ENCODE results near the gene SLC15A1. TPM values are rescaled to one million over a fixed set of nuclear protein-coding genes. Genes with fewer than 3 reads are reported as not detected.
"Not testable (repeated sequence)": the region's sequence is repeated elsewhere in the genome, so short reads cannot be mapped to it uniquely, and the experiment has no call there.

Gene SLC15A1
- total and polyA plus RNA-seq, 3 experiments from 2014 or later: not detected

DNA sequence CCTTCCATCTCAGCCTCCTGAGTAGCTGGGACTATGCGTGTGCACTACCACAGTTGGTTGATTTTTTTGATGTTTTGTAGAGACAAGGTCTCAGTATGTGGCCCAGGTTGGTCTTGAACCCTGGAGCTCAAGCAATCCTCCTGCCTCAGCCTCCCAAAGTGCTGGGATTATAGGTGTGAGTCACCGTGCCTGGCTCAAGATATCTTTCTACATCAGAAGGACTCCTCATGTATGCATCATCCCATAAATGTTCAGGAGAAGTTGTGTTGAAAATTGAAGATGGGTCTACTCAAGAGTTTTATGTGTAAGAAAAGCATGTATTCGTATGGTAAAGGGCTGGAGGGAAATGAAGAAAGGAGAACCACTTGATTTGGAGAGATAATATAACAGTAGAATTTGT, 103.8 kb downstream of the SLC15A1 start:
- CTCF ChIA-PET: interaction anchor here (1.0 to 3.6 kb wide), 2 partner anchors 17 to 203 kb away, joined by 3 to 11 read pairs; no protein-coding TSS in a partner anchor
- no peak for DNase-seq
- Mint-ChIP-seq H3K4me3 (no peak overlapping the region), H3K36me3 (no peaks in the 10 kb centered on the region), H3K4me1 (peaks cover 2 to 6% (median 5%) of the 10 kb centered on the region in 3 donors), H3K27me3 (peaks cover 7 to 13% of the 10 kb centered on the region in 2 donors), H3K9me3 (no peaks in the 10 kb centered on the region), H3K27ac (no peak overlapping the region)
- H3K27ac ChIP-seq (ENCODE audit: low read depth, low read length): no peak overlapping the region
- H3K4me1 ChIP-seq (ENCODE audit: insufficient read depth, low read length): no peaks in the 10 kb centered on the region
- H3K36me3 ChIP-seq (ENCODE audit: insufficient read depth, low read length): no peaks in the 10 kb centered on the region
- H3K27me3 ChIP-seq (ENCODE audit: insufficient read depth, low read length, poor library complexity, severe bottlenecking): no peaks in the 10 kb centered on the region
- H3K4me3 ChIP-seq (ENCODE audit: low read length): no peak overlapping the region
- H3K9me3 ChIP-seq (ENCODE audit: low read length): no peaks in the 10 kb centered on the region
- POLR2A ChIA-PET: no interaction called here

DNA sequence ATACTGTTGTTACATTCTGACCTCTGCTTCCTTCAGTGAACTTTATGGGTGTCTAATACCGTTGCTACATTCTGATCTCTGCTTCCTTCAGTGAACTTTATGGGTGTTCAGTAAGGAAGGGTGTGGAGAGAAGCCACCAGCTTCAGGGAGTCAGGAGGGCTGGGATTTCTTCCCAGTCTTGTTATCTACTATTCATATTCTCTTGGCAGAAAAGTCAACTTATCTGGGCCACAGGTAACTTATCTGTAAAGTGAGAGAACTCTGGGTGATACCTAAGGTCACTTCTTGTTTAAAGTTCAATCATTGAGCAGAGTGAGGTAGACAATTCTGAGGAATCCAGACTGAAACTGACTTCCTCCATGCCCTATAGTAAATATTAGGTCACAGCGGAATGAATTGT, 104.3 kb downstream of the SLC15A1 start:
- ChIA-PET CTCF (interaction anchor here (3.6 kb wide), 1 partner anchor 203 kb away, joined by 11 read pairs; no protein-coding TSS in a partner anchor), POLR2A (no interaction called here)
- Mint-ChIP-seq H3K27ac (no peak overlapping the region), H3K4me1 (peaks cover 0 to 3% (median under 1%) of the 10 kb centered on the region in 3 donors), H3K36me3 (no peaks in the 10 kb centered on the region), H3K27me3 (peaks cover 7 to 18% of the 10 kb centered on the region in 2 donors), H3K4me3 (no peak overlapping the region), H3K9me3 (no peaks in the 10 kb centered on the region)
- Histone ChIP-seq H3K4me1 (ENCODE audit: insufficient read depth, low read length) (no peaks in the 10 kb centered on the region), H3K27ac (ENCODE audit: low read depth, low read length) (no peak overlapping the region), H3K9me3 (ENCODE audit: low read length) (no peaks in the 10 kb centered on the region), H3K36me3 (ENCODE audit: insufficient read depth, low read length) (no peaks in the 10 kb centered on the region), H3K27me3 (ENCODE audit: insufficient read depth, low read length, poor library complexity, severe bottlenecking) (no peaks in the 10 kb centered on the region), H3K4me3 (ENCODE audit: low read length) (no peak overlapping the region)
- no peak for DNase-seq

DNA sequence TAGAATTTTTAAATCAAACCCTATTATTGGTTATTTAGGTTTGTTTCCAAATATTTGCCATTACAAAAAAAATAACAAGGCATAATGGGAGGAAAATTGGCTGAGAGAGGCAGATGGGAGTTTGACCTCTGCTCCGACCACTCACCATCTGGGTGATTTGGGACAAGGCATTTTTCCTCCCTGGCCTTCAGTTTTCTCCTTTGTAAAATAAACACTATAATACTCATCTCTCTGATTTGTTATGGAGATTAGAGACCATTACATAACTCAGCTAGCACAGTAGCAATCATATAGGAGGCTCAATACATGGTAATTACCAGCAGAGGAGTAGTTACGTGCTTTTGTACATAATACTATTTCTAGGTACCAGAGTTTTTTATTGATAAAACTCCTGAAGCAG, 105.4 kb downstream of the SLC15A1 start:
- CTCF ChIA-PET: interaction anchor here (3.6 kb wide), 1 partner anchor 202 kb away, joined by 11 read pairs; no protein-coding TSS in a partner anchor
- Histone ChIP-seq H3K36me3 (ENCODE audit: insufficient read depth, low read length) (no peaks in the 10 kb centered on the region), H3K4me1 (ENCODE audit: insufficient read depth, low read length) (no peaks in the 10 kb centered on the region), H3K4me3 (ENCODE audit: low read length) (no peak overlapping the region), H3K27me3 (ENCODE audit: insufficient read depth, low read length, poor library complexity, severe bottlenecking) (no peaks in the 10 kb centered on the region), H3K27ac (ENCODE audit: low read depth, low read length) (no peak overlapping the region), H3K9me3 (ENCODE audit: low read length) (no peaks in the 10 kb centered on the region)
- Mint-ChIP-seq H3K4me1 (no peaks in the 10 kb centered on the region), H3K9me3 (no peaks in the 10 kb centered on the region), H3K4me3 (no peak overlapping the region), H3K27me3 (peaks cover 7 to 18% of the 10 kb centered on the region in 2 donors), H3K36me3 (no peaks in the 10 kb centered on the region), H3K27ac (no peak overlapping the region)
- POLR2A ChIA-PET: no interaction called here
- DNase-seq: no peak

DNA sequence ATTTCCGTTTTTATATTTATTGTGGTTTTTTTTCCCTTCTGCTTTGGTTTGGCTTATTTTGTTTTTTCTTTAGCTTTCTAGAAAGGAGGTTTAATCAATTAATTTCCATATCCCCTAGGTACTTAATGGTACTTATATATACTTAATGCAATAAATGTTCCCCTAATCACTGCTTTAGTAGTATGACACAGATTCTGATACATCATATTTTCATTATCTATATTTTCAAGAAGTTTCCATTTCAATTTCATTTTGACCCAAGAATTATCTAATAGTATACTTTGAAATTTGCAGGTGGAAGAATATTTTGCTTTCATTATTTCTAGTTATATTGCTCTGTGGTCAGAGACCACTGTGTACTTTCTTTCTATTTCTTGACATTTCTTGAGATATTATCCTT, 109.0 kb downstream of the SLC15A1 start:
- H3K4me3 ChIP-seq (ENCODE audit: low read length): no peak overlapping the region
- no peak overlapping the region for H3K27ac ChIP-seq (ENCODE audit: low read depth, low read length)
- Mint-ChIP-seq H3K36me3 (no peaks in the 10 kb centered on the region), H3K4me3 (no peak overlapping the region), H3K9me3 (no peaks in the 10 kb centered on the region), H3K27ac (no peak overlapping the region), H3K4me1 (no peaks in the 10 kb centered on the region), H3K27me3 (peaks cover 10 to 29% of the 10 kb centered on the region in 2 donors)
- ChIA-PET POLR2A (no interaction called here), CTCF (interaction anchor here (1.0 to 1.5 kb wide), 2 partner anchors 10 to 198 kb away, joined by 3 read pairs; no protein-coding TSS in a partner anchor)
- H3K9me3 ChIP-seq (ENCODE audit: low read length): no peaks in the 10 kb centered on the region
- no peak for DNase-seq
- H3K27me3 ChIP-seq (ENCODE audit: insufficient read depth, low read length, poor library complexity, severe bottlenecking): no peaks in the 10 kb centered on the region
- no peaks in the 10 kb centered on the region for H3K36me3 ChIP-seq (ENCODE audit: insufficient read depth, low read length)
- H3K4me1 ChIP-seq (ENCODE audit: insufficient read depth, low read length): no peaks in the 10 kb centered on the region

DNA sequence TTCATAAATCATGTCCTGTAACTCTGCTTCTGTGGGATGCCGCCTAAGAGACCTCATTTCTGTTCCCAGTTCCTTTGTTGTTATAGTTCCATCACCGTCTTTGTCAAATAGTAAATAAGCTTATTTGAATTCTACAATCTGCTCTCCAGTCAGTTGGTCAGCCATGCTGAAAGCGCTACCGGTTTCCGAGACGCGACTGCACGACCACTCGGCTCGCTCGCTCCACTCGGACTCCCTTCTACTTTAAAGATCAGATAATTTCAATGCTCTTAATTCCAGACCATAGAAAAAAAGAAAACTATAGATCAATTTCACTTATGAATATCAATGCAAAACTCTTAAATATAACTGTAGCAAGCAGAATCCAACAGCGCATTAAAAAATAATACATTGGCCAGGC, 111.4 kb downstream of the SLC15A1 start:
- H3K4me3 Mint-ChIP-seq: no peak overlapping the region
- Histone ChIP-seq H3K4me3 (ENCODE audit: low read length) (no peak overlapping the region), H3K9me3 (ENCODE audit: low read length) (no peaks in the 10 kb centered on the region), H3K27me3 (ENCODE audit: insufficient read depth, low read length, poor library complexity, severe bottlenecking) (no peaks in the 10 kb centered on the region), H3K4me1 (ENCODE audit: insufficient read depth, low read length) (no peaks in the 10 kb centered on the region), H3K27ac (ENCODE audit: low read depth, low read length) (no peak overlapping the region), H3K36me3 (ENCODE audit: insufficient read depth, low read length) (no peaks in the 10 kb centered on the region)
- H3K4me1 Mint-ChIP-seq: no peaks in the 10 kb centered on the region
- no peaks in the 10 kb centered on the region for H3K36me3 Mint-ChIP-seq
- DNase-seq: no peak
- POLR2A ChIA-PET: no interaction called here
- H3K27ac Mint-ChIP-seq: no peak overlapping the region
- peaks cover 11 to 26% of the 10 kb centered on the region in 2 donors for H3K27me3 Mint-ChIP-seq
- CTCF ChIA-PET: no interaction called here
- H3K9me3 Mint-ChIP-seq: no peaks in the 10 kb centered on the region

DNA sequence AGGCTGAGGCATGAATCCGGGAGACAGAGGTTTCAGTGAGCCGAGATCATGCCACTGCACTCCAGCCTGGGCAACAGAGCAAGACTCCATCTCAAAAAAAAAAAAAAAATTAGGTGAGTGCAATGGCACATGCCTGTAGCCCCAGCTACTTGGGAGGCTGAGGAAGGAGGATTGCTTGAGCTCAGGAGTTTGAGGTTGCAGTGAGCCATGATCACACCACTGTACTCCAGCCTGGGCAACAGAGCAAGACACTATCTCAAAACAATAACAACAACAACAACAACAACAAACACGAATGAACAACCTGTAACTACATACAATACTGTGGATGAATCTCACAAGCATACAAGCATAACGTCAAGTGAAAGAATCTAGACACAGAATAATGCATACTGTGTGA, 112.7 kb downstream of the SLC15A1 start:
- H3K36me3 Mint-ChIP-seq; H3K4me1 ChIP-seq (ENCODE audit: insufficient read depth, low read length); H3K4me3 Mint-ChIP-seq; H3K4me1 Mint-ChIP-seq; H3K27ac ChIP-seq (ENCODE audit: low read depth, low read length); H3K27ac Mint-ChIP-seq; DNase-seq; H3K9me3 Mint-ChIP-seq; H3K36me3 ChIP-seq (ENCODE audit: insufficient read depth, low read length); H3K4me3 ChIP-seq (ENCODE audit: low read length); POLR2A ChIA-PET; H3K9me3 ChIP-seq (ENCODE audit: low read length); H3K27me3 ChIP-seq (ENCODE audit: insufficient read depth, low read length, poor library complexity, severe bottlenecking): not testable (repeated sequence)
- H3K27me3 Mint-ChIP-seq: peaks cover 4 to 26% of the 10 kb centered on the region in 2 donors
- CTCF ChIA-PET: interaction anchor here (1.8 kb wide), 1 partner anchor 13 kb away, joined by 6 read pairs; no protein-coding TSS in a partner anchor

DNA sequence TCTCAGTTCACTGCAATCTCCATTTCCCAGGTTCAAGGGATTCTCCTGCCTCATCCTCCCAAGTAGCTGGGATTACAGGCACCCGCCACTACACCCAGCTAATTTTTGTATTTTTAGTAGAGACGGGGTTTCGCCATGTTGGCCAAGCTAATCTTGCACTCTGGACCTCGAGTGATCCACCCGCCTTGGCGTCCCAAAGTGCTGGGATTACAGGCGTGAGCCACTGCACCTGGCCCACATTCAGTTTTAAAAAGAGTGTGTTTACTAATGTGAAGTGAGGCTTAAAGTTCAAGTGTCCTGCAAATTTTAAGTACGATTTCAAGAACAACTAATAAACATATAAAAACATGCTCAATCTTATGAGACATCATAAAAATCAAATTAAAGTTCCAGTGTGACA, 114.1 kb downstream of the SLC15A1 start:
- POLR2A ChIA-PET; H3K27ac ChIP-seq (ENCODE audit: low read depth, low read length); H3K36me3 ChIP-seq (ENCODE audit: insufficient read depth, low read length); H3K4me1 ChIP-seq (ENCODE audit: insufficient read depth, low read length); DNase-seq; H3K4me3 Mint-ChIP-seq; H3K36me3 Mint-ChIP-seq; H3K27ac Mint-ChIP-seq; H3K9me3 Mint-ChIP-seq; H3K9me3 ChIP-seq (ENCODE audit: low read length); H3K4me1 Mint-ChIP-seq; H3K27me3 ChIP-seq (ENCODE audit: insufficient read depth, low read length, poor library complexity, severe bottlenecking); H3K4me3 ChIP-seq (ENCODE audit: low read length): not testable (repeated sequence)
- CTCF ChIA-PET: interaction anchor here (1.8 kb wide), 1 partner anchor 15 kb away, joined by 6 read pairs; no protein-coding TSS in a partner anchor
- peaks cover 4 to 17% of the 10 kb centered on the region in 2 donors for H3K27me3 Mint-ChIP-seq

All from CD8-positive, alpha-beta memory T cell (primary cell).